WTC11 (cell line): ENCODE results near the gene CAB39L. TPM values are rescaled to one million over a fixed set of nuclear protein-coding genes. Genes with fewer than 3 reads are reported as not detected.

Experiments used
- ATAC-seq: fragments of 200-7000 bp; cut with Tn5 transposase; 2 replicates; pipeline ENCODE4 v1.10.0; 2021; ENCODE audit warnings: mild to moderate bottlenecking, moderate library complexity
- CTCF ChIA-PET: fragments of 300-600 bp; sonication (Branson Sonifier 250); formaldehyde crosslinking; loops from one replicate; lab custom pipeline; 2021; ENCODE audit warnings: antibody characterized with exemption; lab: Charles Lee
- POLR2A ChIA-PET: fragments of 350-600 bp; sonication (Branson Sonifier 250); formaldehyde crosslinking; loops from one replicate; lab custom pipeline; 2021; ENCODE audit warnings: antibody characterized with exemption; lab: Charles Lee
- DNase-seq: peaks from one replicate; pipeline ENCODE4 v3.0.0; 2021; ENCODE audit warnings: low spot score
- H3K27ac Mint-ChIP-seq: 2 replicates; pipeline ENCODE4 v1.8.0; 2021; ENCODE audit warnings: mixed read lengths
- H3K27me3 Mint-ChIP-seq: 2 replicates; pipeline ENCODE4 v1.8.0; 2021; ENCODE audit warnings: low read depth, mild to moderate bottlenecking, moderate library complexity, mixed read lengths
- H3K36me3 Mint-ChIP-seq: 2 replicates; pipeline ENCODE4 v1.8.0; 2021; ENCODE audit warnings: mixed read lengths
- H3K4me1 Mint-ChIP-seq: 2 replicates; pipeline ENCODE4 v1.8.0; 2022; ENCODE audit warnings: mixed read lengths
- H3K4me3 Mint-ChIP-seq: 2 replicates; pipeline ENCODE4 v1.8.0; 2021; ENCODE audit warnings: mild to moderate bottlenecking, moderate library complexity, mixed read lengths
- H3K9me3 Mint-ChIP-seq: 2 replicates; pipeline ENCODE4 v1.8.0; 2021; ENCODE audit warnings: mixed read lengths
- ARID4B ChIP-seq: sonication (generic); formaldehyde crosslinking; IDR thresholded peaks from 2 replicates; pipeline ENCODE4 v1.8.0; 2023; ENCODE audit warnings: missing genetic modification reagents, mild to moderate bottlenecking, borderline replicate concordance
- ATF2 ChIP-seq: sonication (generic); formaldehyde crosslinking; IDR thresholded peaks from 2 replicates; pipeline ENCODE4 v1.8.1; 2022; ENCODE audit warnings: low read depth, missing genetic modification reagents, borderline replicate concordance
- E2F4 ChIP-seq: sonication (generic); formaldehyde crosslinking; IDR thresholded peaks from 2 replicates; pipeline ENCODE4 v1.8.1; 2022; ENCODE audit warnings: low read depth, mild to moderate bottlenecking, moderate library complexity, missing genetic modification reagents, borderline replicate concordance
- ETV6 ChIP-seq: sonication (generic); formaldehyde crosslinking; IDR thresholded peaks from 2 replicates; pipeline ENCODE4 v1.8.1; 2022; ENCODE audit warnings: mild to moderate bottlenecking, missing genetic modification reagents
- FOXP1 ChIP-seq: sonication (generic); formaldehyde crosslinking; IDR thresholded peaks from 2 replicates; pipeline ENCODE4 v1.8.0; 2022; ENCODE audit warnings: missing genetic modification reagents, mild to moderate bottlenecking, moderate library complexity, borderline replicate concordance
- JUN ChIP-seq: sonication (generic); formaldehyde crosslinking; IDR thresholded peaks from 2 replicates; pipeline ENCODE4 v1.8.0; 2023; ENCODE audit warnings: mild to moderate bottlenecking, missing genetic modification reagents
- MYBL2 ChIP-seq: sonication (generic); formaldehyde crosslinking; IDR thresholded peaks from 2 replicates; pipeline ENCODE4 v1.8.1; 2023; ENCODE audit warnings: mild to moderate bottlenecking, moderate library complexity, missing genetic modification reagents
- NFYB ChIP-seq: sonication (generic); formaldehyde crosslinking; conservative IDR thresholded peaks from 2 replicates; pipeline ENCODE4 v1.8.0; 2022; ENCODE audit warnings: low read depth, missing genetic modification reagents
- SOX15 ChIP-seq: fragments of 250-450 bp; sonication (Bioruptor Pico); IDR thresholded peaks from 2 replicates; pipeline ENCODE4 v1.9.0; 2021; ENCODE audit warnings: mild to moderate bottlenecking
- SP1 ChIP-seq: sonication (generic); formaldehyde crosslinking; conservative IDR thresholded peaks from 2 replicates; pipeline ENCODE4 v1.8.1; 2022; ENCODE audit warnings: missing genetic modification reagents
- TCF7 ChIP-seq: sonication (generic); formaldehyde crosslinking; IDR thresholded peaks from 2 replicates; pipeline ENCODE4 v1.8.0; 2022; ENCODE audit warnings: mild to moderate bottlenecking, low read depth, missing genetic modification reagents, moderate library complexity
- TEAD4 ChIP-seq: sonication (generic); formaldehyde crosslinking; IDR thresholded peaks from 2 replicates; pipeline ENCODE4 v1.8.0; 2022; ENCODE audit warnings: mild to moderate bottlenecking, missing genetic modification reagents
- ZNF416 ChIP-seq: fragments of 250-450 bp; sonication (Bioruptor Pico); IDR thresholded peaks from 2 replicates; pipeline ENCODE4 v1.9.0; 2021; ENCODE audit warnings: mild to moderate bottlenecking, inconsistent platforms
- ZNF423 ChIP-seq: fragments of 250-450 bp; sonication (Bioruptor Pico); IDR thresholded peaks from 2 replicates; pipeline ENCODE4 v2.1.2; 2022; ENCODE audit warnings: mild to moderate bottlenecking, moderate library complexity
- ZNF532 ChIP-seq: fragments of 250-450 bp; sonication (Bioruptor Pico); IDR thresholded peaks from 2 replicates; pipeline ENCODE4 v1.9.0; 2021; ENCODE audit warnings: mild to moderate bottlenecking, borderline replicate concordance
- total RNA-seq: library from RNA; stranded (reverse); gene quantifications from 3 replicates; pipeline ENCODE4 v1.2.3, GENCODE V29; 2021
- TF ChIP-seq, protein P1 (sequence below): fragments of 200-600 bp; IDR thresholded peaks from 2 replicates; pipeline ENCODE4 v1.8.0; 2022; ENCODE audit warnings: antibody characterized with exemption

CAB39L gene
- total RNA-seq, 1 experiment from 2014 or later, result 3.3 TPM

- TF ChIP-seq ARID4B (CRISPR knock-in tag) (no peak), NFYB (CRISPR knock-in tag) (no peak), E2F4 (no peak), SOX15 (no peak), JUN (CRISPR knock-in tag) (no peak), TCF7 (CRISPR knock-in tag) (no peak), SP1 (CRISPR knock-in tag) (no peak)
- TF ChIP-seq, protein P1, sequence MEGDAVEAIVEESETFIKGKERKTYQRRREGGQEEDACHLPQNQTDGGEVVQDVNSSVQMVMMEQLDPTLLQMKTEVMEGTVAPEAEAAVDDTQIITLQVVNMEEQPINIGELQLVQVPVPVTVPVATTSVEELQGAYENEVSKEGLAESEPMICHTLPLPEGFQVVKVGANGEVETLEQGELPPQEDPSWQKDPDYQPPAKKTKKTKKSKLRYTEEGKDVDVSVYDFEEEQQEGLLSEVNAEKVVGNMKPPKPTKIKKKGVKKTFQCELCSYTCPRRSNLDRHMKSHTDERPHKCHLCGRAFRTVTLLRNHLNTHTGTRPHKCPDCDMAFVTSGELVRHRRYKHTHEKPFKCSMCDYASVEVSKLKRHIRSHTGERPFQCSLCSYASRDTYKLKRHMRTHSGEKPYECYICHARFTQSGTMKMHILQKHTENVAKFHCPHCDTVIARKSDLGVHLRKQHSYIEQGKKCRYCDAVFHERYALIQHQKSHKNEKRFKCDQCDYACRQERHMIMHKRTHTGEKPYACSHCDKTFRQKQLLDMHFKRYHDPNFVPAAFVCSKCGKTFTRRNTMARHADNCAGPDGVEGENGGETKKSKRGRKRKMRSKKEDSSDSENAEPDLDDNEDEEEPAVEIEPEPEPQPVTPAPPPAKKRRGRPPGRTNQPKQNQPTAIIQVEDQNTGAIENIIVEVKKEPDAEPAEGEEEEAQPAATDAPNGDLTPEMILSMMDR, result no peak
Measured at GRCh38 chr13:49323344-49323743, 120.5 kb downstream of the CAB39L start (continued).

DNA sequence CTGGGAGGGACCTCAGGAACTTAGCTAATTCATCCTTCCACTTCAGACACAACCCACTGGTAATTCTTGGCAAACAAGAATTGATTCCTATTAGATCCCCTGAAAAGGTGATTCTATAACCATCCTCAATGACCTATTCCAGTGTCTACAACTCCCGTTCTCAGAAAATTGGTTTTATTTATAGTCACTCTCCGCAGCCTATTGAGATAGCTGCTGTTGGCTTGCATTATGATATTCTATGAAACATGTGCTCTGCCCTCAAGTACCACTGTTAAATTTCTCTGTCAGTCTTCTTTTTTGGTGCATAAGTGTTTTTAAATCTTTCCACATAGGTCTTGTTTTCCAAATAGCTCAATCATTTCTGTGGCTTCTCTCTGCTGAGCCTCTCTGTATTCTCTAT lies 121.2 kb downstream of the CAB39L start:
- DNase-seq (no peak), ATAC-seq (no peak)
- no peaks in the 10 kb centered on the region for H3K36me3 Mint-ChIP-seq
- ChIA-PET CTCF (no interaction called here), POLR2A (interaction anchor here (0.6 kb wide), 1 partner anchor 189 kb away, joined by 9 read pairs; no protein-coding TSS in a partner anchor)
- no peaks in the 10 kb centered on the region for H3K4me1 Mint-ChIP-seq
- no peaks in the 10 kb centered on the region; the same call in 1 of the 2 replicates for H3K27me3 Mint-ChIP-seq
- no peak overlapping the region for H3K4me3 Mint-ChIP-seq
- TF ChIP-seq SP1 (CRISPR knock-in tag), result no peak
- TF ChIP-seq ETV6 (CRISPR knock-in tag), result no peak
- TF ChIP-seq FOXP1, result no peak
- no peak overlapping the region for H3K27ac Mint-ChIP-seq
- no peaks in the 10 kb centered on the region for H3K9me3 Mint-ChIP-seq

GRCh38 chr13:49320975-49321374 lies 122.9 kb downstream of the CAB39L start:
- POLR2A ChIA-PET, result no interaction called here
- DNase-seq (no peak), ATAC-seq (no peak)
- Mint-ChIP-seq H3K36me3 (no peaks in the 10 kb centered on the region), H3K27ac (no peak overlapping the region), H3K9me3 (no peaks in the 10 kb centered on the region), H3K4me3 (no peak overlapping the region), H3K4me1 (no peaks in the 10 kb centered on the region), H3K27me3 (no peaks in the 10 kb centered on the region)
- CTCF ChIA-PET, result interaction anchor here (0.7 kb wide), 1 partner anchor 21 kb away, joined by 3 read pairs; no protein-coding TSS in a partner anchor
- no peak for TF ChIP-seq ATF2 (CRISPR knock-in tag)
- TF ChIP-seq ZNF416 (CRISPR knock-in tag), result no peak
- TF ChIP-seq ZNF532, result no peak
- no peak for TF ChIP-seq ZNF423 (CRISPR knock-in tag)
- no peak for TF ChIP-seq MYBL2 (CRISPR knock-in tag)
- TF ChIP-seq TEAD4 (CRISPR knock-in tag), result no peak
